ENCODE results near the gene NAGLU.

GRCh38 chr17:42577532-42578281 lies 41.7 kb downstream of the NAGLU start, which contains the start of gene PSMC3IP:
- TF ChIP-seq POLR2A (IDR thresholded peaks at IDR 0.05; ENCODE audit: low read depth, low read length) = peak; percentile 90
- TF ChIP-seq POLR2AphosphoS5 (IDR thresholded peaks at IDR 0.05; ENCODE audit: low read depth, low read length) = peak; percentile 83
- peak; percentile 66; the same call in 1 of the 2 replicates for TF ChIP-seq TAF1 (IDR thresholded peaks at IDR 0.05; ENCODE audit: borderline replicate concordance, low read depth, low read length)
